Measurements from ENCODE around the gene RNF25.
"Not testable (repeated sequence)": the region's sequence is repeated elsewhere in the genome, so short reads cannot be mapped to it uniquely, and the experiment has no call there.

Gene RNF25

GRCh38 chr2:218671654-218672566 lies at the start of gene RNF25, which contains the start of gene STK36:
Gene RNF25, minus strand, starts transcription at chr2:218672002. Its CDS starts 32 bp downstream, at chr2:218671970.
Gene STK36, plus strand, starts transcription at chr2:218672086. Its CDS starts 744 bp downstream, at chr2:218672830.
- peak; percentile 70 to 72 for DNase-seq (ENCODE audit: low read depth in 2 of 2)

DNA sequence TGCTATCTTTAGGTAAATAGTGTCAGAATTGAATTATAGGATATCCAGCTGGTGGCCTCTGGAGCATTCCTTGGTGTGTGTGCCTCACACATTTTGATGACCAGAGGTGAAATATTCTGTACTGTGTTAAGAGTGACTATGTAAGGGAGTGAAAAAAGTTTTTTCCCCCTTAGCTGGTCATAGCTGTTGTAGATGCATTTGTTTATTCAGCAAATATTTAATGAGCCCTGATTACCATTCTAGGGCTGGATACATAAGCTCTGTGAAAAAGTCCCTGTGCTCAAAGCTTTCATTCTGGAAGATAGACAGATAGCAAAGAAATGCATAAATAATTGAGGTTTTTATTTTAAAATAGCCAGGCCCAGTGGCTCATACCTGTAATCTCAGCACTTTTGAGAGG lies 49.7 kb upstream of the RNF25 start:
- no peak for DNase-seq (ENCODE audit: low read depth in 2 of 2)

- no peak for DNase-seq (ENCODE audit: low read depth in 2 of 2)
Observed at GRCh38 chr2:218720048-218721041, 48.5 kb upstream of the RNF25 start.

DNA sequence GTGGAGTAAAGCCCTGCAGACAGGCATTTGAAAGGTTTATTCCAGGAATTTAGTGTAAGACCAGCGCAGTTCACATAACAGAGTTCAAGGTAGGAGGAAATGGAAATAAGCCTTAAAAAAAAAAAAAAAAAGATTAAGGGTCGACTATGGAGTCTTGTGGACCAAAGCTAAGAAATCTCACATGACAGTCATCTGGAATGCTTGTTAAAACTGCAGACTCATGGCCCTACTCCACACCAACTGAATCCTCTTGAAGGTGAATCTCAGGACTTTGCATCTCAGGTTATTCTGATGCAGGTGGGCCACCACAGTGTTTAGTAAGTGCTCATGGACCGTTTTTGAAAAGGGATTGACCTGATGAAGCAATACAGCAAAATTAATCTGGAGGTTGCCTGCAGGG lies 47.7 kb upstream of the RNF25 start:
- DNase-seq (ENCODE audit: low read depth in 2 of 2): no peak

DNA sequence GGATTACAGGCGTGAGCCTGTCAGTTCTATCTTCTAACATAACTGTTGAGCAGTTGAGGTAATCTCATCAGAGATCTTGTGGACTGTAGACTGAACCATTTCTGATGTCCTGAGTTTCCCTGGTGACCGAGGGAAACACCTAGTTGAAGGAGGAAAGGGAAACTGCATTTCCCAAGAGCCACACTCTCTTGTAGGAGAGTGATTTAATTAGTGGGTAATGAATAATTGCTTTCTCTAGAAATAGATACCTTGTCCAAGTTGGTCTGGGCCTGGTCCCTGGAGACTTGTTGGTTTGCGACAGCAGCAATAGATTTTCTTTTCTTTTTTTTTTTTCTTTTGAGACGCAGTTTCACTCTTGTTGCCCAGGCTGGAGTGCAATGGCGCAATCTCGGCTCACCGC lies 46.3 kb upstream of the RNF25 start:
- DNase-seq (ENCODE audit: low read depth in 2 of 2): no peak

- no peak for DNase-seq (ENCODE audit: low read depth in 2 of 2)
Observed at GRCh38 chr2:218717262-218717661, 45.5 kb upstream of the RNF25 start.

DNA sequence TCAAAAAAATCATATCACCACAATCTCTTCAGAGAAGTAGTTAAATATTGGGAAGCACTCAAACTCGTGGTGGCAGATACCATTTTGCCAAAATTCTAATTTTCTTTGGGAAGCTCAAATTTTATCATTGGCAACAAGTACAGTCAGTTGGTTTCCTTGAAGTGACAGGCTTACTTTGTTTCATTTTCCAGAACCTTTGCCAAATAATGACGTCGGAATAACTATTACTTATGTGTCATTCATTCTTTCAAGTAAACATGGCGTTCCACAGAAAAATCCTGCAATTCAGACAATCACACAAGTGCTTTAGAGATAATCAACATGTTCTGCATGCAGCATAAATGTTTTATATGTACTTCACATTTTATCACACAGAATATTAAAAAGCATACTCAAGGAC lies 44.3 kb upstream of the RNF25 start:
- no peak for DNase-seq (ENCODE audit: low read depth in 2 of 2)

DNA sequence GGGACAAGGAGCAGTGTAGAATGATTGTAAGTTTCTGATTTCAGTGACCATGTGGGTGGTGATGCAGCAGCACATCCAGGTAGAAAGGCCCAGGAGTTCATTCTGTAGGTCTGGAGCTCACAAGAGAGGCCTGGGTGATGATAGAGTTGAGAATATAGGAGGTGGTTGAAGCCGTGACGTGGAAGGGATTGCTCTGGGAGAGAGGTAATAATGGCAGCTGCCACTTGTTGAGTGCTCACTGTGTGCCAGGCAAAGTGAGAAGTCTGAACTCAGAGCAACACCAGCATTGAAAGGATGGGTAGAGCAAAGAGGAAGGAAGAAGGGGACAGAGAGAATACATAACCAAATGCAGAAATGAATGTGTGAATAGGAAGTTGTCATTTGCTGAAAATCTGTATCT lies 42.1 kb upstream of the RNF25 start:
- DNase-seq (ENCODE audit: low read depth in 2 of 2): no peak

GRCh38 chr2:218711550-218711929 lies 39.7 kb upstream of the RNF25 start:
- no peak for DNase-seq (ENCODE audit: low read depth in 2 of 2)

DNA sequence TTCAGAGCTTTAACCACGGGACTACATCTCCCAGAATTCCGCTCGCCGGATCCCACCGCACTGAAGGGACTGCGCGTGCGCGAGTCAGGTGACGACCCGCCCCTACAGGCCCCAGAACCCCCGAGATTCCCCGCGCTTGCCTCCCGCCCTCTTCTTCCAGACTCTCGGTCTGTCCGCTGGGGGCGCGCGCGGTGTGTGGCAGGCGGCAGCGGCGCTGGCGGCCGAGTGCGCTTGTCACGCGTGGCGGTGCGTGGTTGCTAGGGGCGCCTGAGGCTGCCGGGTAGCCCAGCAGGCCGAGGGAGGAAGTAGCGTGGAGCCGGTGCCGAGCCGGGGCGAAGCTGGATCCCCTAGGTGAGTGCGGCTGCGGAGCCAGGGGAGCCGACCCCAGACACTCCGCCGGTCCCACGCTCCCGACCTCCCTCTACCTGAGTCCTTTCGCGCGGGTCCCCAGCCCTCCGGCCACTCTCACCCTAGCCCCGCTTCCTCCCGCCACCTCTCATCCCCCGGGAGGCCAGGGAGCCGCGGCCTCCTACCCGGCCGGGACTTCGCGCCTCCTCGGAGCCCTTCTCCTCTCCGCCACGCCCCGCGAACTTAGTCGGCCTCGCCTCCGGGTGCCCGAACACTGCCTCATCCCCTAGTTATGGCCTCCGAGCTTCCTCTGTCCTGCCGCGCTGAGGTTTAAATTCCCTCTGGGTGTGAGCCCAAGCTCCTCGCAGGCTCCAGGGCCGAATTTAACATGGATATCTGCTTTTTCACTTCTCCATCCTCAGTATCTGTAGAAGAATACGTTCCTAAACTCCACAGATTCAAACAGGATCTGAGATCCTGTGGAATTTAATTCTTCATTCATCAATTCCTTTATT lies 39.1 kb upstream of the RNF25 start, which contains the start of gene TTLL4:
TSS of gene TTLL4 (plus strand) at position 149 of the 863 bp plus-strand sequence. CDS start 26,842 bp downstream, outside the sequence.
- DNase-seq (ENCODE audit: low read depth in 2 of 2): peak; percentile 97 to 98

- no peak for DNase-seq (ENCODE audit: low read depth in 2 of 2)
Observed at GRCh38 chr2:218710334-218710686, 38.5 kb upstream of the RNF25 start.

GRCh38 chr2:218709908-218710307 lies 38.1 kb upstream of the RNF25 start:
- DNase-seq (ENCODE audit: low read depth in 2 of 2): no peak

DNA sequence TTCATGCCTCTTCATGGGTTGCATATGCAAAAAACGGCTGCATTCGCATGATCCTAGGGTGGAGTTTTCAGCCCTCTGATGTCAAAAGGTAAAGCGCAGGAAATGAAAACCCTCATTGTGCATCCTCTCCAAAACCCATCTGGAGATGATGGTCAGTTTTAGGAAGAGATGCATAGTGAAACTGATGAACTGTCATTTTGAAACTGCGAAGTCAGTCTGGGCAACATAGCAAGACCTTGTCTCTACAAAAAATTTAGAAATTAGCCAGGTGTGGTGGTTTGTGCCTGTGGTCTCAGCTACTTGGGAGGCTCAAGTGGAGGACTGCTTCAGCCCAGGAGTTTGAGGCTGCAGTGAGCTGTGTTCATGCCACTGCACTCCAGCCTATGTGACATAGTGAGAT lies 36.3 kb upstream of the RNF25 start:
- no peak for DNase-seq (ENCODE audit: low read depth in 2 of 2)

DNA sequence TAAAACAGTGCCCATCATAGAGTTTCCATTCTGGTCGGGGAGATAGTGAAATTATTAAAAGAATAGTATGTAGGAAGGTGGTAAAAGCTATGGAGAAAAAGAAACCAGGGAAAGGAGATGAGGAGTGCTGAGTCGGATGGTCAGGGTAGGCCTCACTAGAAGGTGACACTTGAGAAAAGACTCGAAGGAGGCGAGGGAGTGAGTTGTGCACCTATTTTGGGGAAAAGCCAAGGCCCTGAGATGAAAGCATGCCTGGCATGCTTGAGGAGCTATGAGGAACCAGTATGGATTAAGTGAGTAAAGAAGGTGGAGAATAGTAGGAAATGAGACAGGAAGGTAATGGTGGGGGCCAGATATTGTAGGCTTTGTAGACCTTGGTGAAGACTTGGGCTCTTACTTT lies 31.5 kb upstream of the RNF25 start:
- DNase-seq (ENCODE audit: low read depth in 2 of 2): no peak

DNA sequence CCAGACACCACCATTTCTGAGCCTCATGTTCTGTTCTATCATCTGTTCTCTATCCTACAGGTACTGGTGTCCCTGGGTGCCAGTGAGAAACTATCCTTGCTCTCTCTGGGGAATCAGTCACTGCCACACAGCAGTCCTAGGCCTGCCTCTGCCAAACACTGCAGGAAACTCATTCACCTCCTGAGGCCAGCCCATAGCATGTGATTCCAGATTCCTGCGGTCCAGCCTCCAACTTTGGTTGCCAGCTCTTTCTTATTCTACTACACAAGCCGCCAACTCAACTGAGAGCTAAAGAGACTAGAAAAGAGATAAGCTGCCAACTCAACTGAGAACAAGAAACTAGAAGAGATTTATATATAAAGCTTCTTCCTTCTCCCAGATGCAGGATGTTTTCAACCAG lies 30.0 kb upstream of the RNF25 start:
- DNase-seq (ENCODE audit: low read depth in 2 of 2): no peak

DNA sequence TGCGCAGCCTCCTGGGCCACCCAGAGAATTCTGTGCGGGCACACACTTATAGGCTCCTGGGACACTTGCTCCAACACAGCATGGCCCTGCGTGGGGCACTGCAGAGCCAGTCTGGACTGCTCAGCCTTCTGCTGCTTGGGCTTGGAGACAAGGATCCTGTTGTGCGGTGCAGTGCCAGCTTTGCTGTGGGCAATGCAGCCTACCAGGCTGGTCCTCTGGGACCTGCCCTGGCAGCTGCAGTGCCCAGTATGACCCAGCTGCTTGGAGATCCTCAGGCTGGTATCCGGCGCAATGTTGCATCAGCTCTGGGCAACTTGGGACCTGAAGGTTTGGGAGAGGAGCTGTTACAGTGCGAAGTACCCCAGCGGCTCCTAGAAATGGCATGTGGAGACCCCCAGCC lies 27.1 kb upstream of the RNF25 start:
- no peak for DNase-seq (ENCODE audit: low read depth in 2 of 2)

DNA sequence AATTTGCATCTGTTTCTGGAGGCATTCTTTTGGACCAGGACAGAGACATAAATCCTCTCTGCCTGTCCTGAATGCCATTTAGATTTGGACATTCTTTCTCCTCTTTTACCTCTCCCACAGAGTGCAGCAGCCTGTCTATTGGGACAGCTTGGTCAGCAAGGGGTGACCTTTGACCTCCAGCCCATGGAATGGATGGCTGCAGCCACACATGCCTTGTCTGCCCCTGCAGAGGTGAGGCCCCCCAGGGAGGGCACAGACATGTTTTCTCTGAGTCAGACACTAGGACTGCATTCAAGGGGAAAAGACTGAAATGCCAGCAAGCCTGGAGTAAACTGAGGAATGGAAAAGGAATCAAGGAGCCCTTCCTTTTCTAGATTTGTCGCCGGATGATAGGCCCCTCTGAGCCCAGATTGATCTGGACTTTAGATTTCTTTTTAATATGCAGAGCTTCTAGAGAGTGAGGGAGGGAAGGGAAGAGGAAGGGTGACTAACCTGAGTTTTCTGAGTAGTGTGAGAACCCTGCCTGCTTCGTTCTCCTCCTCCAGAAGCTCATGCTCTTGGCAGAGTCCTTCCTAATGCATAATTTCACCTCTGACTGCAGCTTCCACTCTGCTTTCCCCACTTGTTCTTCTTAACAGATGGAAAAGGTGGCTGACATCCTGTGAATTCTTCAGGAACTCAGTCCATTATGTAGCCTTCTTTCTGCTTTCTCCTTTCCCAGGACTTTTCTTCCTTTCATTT lies 22.8 kb upstream of the RNF25 start:
- DNase-seq (ENCODE audit: low read depth in 2 of 2): no peak

DNA sequence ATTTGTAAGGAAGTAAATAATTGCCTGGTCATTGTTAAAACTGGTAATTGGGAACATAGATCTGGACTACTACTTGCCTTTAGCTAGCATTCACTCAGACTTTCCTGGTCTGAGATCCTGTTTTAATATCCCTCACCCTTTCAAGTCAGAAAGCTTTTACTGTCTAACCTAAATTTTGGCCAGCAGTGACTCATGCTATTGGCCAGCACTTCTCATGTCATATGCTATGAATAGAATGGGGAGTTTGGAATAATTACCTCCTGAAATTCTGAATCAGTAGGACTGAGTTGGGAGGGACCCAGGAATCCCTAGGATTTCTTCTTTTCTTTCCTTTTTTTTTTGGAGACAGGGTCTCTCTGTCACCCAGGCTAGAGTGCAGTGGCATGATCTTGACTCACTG lies 19.4 kb upstream of the RNF25 start:
- no peak for DNase-seq (ENCODE audit: low read depth in 2 of 2)

DNA sequence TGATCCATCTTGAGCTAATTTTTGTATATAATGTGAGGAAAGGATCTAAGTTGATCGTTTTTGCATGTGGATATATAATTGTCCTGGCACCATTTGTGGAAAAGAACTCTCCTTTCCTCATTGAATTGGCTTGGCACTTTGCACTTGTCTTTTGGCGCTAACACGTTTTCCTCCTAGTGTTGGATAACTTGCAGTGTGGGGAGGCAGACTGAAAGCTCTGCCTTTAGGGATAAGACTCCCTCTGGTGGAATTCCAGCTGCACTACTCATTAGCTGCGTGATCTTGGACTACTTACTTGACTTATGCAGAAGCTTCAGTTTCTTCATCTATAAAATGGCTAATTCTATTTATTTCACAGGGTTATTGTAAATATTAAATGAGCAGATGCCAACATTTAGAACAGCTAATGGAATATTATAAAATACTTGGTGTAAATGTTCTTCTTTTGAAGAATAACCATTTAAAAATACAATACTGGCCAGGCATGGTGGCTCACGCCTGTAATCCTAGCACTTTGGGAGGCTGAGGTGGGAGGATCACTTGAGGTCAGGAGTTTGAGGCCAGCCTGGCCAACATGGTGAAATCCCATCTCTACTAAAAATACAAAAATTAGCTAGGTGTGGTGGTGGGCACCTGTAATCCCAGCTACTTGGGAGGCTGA lies 15.7 kb upstream of the RNF25 start:
- not testable (repeated sequence) for DNase-seq (ENCODE audit: low read depth in 2 of 2)

DNA sequence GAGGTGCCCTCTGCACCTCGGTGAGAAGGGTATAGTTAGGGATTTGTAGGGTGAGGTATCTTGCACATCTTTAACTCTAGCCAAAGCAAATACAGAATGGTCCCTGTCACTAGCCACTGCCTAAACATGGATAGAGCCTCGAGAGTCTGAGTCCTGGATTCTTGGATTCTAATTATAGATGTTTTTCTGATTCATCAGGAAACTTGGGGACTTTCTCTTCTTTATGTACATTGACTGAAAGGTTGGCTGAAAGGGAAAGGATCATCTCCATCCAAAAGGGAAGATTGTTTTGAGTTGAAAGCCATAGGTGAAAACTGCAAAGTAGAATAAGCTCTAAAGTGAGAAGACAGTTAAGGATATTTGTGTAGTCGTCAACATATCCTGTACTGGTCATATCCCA lies 8.3 kb upstream of the RNF25 start:
- no peak for DNase-seq (ENCODE audit: low read depth in 2 of 2)
